DMS53 (cell line): Measurements from ENCODE around the gene ITGB3.

ENCODE experiments used
- DNase-seq: peaks from one replicate; lab custom pipeline; 2025; lab: John Stamatoyannopoulos, UW

Gene ITGB3

GRCh38 chr17:47338026-47338425, 84.4 kb downstream of the ITGB3 start:
- DNase-seq, result no peak

GRCh38 chr17:47352848-47353247, 99.2 kb downstream of the ITGB3 start:
- no peak for DNase-seq

GRCh38 chr17:47358652-47359051, 105.0 kb downstream of the ITGB3 start:
- DNase-seq, result no peak
